Measurements from ENCODE around the gene OR52M1.
"Not testable (repeated sequence)": the region's sequence is repeated elsewhere in the genome, so short reads cannot be mapped to it uniquely, and the experiment has no call there.

The OR52M1 gene, protein sequence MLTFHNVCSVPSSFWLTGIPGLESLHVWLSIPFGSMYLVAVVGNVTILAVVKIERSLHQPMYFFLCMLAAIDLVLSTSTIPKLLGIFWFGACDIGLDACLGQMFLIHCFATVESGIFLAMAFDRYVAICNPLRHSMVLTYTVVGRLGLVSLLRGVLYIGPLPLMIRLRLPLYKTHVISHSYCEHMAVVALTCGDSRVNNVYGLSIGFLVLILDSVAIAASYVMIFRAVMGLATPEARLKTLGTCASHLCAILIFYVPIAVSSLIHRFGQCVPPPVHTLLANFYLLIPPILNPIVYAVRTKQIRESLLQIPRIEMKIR

DNA sequence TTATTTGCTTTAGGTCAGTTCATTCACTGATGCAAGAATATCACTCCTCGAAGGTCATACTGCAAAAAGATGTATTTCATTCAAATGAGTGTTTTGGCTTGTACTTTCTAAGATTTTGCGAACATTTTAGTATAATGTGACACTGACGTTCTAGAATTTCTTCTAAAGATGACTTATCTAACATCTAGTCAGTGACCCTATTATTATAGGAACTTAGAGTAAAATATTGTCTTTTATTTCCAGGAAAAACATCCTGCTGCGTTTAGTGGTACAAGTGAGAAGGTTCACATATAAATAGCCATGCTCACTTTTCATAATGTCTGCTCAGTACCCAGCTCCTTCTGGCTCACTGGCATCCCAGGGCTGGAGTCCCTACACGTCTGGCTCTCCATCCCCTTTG lies at the start of gene OR52M1:
Gene OR52M1, plus strand, starts transcription at position 301 of the 400 bp plus-strand sequence. Its CDS starts 0 bp downstream, at position 301.
- Mint-ChIP-seq H3K27ac (no peak within 1 kb of the TSS), H3K9me3 (no peaks in the 10 kb centered on the region), H3K36me3 (ENCODE audit: low read depth) (no peaks in the 10 kb centered on the region), H3K4me3 (no peak within 1 kb of the TSS), H3K4me1 (ENCODE audit: low read depth) (no peaks in the 10 kb centered on the region), H3K27me3 (peaks cover 22% of the 10 kb centered on the region)

DNA sequence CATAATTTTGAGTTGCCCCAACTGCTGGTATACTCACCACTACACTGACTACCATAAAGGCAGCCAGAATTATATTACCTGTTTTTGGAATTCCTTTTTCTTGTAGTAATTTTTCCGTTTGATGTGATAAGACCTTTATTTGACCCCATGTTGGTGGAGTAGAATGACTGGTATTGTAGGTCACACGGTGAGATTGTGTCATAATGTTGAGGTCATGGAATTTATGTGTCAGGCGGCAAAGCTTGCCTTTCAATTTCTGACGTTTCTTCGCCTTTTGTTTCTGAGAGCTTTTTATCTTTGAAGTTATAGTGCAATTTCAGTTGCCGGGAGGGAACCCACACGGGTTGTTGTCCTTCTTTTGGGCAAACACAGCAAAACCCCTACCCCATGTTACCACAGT lies 49.5 kb upstream of the OR52M1 start:
- Mint-ChIP-seq H3K4me3 (no peak overlapping the region), H3K27me3 (peaks cover 26% of the 10 kb centered on the region), H3K9me3 (peaks cover 7% of the 10 kb centered on the region), H3K4me1 (ENCODE audit: low read depth) (peaks cover 4% of the 10 kb centered on the region), H3K27ac (no peak overlapping the region), H3K36me3 (ENCODE audit: low read depth) (no peaks in the 10 kb centered on the region)

DNA sequence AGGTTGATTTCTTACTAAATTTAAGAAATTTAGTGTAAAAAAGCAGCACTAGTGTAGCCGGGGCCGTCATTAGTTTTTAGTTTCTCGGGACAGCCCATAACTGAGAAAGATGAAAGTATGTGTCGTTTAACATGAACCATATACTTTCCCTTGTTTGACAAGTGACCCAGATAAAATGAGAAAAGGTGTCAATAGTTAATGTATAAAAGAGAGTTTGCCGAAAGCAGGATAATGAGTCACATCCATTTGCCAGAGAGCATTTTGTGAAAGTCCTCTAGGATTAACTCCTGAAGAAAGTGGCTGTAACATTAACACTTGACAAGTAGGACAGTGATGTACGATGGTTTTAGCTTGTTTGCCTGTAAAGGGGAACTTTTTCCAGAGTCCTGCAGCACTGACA lies 49.0 kb upstream of the OR52M1 start:
- Mint-ChIP-seq H3K27me3 (peaks cover 26% of the 10 kb centered on the region), H3K4me3 (no peak overlapping the region), H3K36me3 (ENCODE audit: low read depth) (no peaks in the 10 kb centered on the region), H3K4me1 (ENCODE audit: low read depth) (peaks cover 4% of the 10 kb centered on the region), H3K27ac (no peak overlapping the region), H3K9me3 (peaks cover 7% of the 10 kb centered on the region)

DNA sequence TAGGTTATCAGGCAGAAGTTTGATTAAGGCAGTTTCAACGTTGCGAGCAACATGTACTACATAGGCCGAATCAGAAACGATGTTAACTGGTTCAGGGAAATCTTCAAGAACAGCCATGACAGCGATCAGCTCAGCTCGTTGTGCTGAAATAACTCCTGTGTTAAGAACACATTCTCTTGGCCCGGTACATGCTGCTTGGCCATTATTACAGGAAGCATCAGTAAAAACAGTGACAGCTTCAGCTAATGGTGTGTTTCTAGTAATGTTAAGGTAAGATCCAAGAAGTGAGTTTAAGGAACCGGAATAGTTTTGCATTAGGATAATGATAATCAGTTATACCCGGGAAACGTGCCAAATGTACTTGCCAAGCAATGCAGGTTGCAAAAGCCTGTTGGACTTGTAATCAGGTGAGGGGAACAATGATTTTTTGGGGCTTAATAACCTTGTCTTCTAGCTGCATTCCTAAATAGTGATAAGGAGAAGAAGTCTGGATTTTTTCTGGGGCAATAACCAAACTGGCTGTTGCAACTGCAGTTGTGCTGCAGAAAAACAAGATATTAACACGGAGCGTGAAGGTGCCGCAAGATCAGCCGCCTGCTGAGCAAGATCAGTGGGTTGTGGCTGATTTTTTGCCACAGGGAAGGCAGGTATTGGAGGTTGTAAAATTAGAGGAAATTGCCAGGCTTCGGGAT lies 48.3 kb upstream of the OR52M1 start:
- no peaks in the 10 kb centered on the region for H3K36me3 Mint-ChIP-seq (ENCODE audit: low read depth)
- peaks cover 4% of the 10 kb centered on the region for H3K4me1 Mint-ChIP-seq (ENCODE audit: low read depth)
- no peak overlapping the region for H3K4me3 Mint-ChIP-seq
- H3K27ac Mint-ChIP-seq = no peak overlapping the region
- peaks cover 26% of the 10 kb centered on the region for H3K27me3 Mint-ChIP-seq
- H3K9me3 Mint-ChIP-seq = peaks cover under 1% of the 10 kb centered on the region

DNA sequence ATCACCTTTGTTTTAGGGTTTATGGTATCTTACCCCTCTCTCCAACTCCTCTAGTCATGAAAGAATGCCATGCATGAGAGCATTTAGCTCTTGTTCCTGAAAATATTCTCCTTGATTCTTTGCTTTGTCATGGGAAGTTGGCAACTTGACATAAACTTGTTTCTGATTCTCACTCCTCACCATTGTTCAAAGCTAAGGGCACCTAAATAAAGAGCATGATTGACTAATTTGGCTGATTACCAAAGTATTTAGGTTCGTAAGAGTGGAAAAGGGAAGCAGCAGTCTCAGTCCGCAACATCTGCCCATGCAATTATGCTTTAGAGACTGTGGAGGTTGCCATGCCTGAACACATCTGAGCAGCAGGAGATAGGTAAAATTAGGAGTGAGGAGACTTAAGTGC lies 36.1 kb upstream of the OR52M1 start:
- Mint-ChIP-seq H3K9me3 (no peaks in the 10 kb centered on the region), H3K4me1 (ENCODE audit: low read depth) (no peaks in the 10 kb centered on the region), H3K4me3 (no peak overlapping the region), H3K36me3 (ENCODE audit: low read depth) (no peaks in the 10 kb centered on the region), H3K27me3 (no peaks in the 10 kb centered on the region), H3K27ac (no peak overlapping the region)

DNA sequence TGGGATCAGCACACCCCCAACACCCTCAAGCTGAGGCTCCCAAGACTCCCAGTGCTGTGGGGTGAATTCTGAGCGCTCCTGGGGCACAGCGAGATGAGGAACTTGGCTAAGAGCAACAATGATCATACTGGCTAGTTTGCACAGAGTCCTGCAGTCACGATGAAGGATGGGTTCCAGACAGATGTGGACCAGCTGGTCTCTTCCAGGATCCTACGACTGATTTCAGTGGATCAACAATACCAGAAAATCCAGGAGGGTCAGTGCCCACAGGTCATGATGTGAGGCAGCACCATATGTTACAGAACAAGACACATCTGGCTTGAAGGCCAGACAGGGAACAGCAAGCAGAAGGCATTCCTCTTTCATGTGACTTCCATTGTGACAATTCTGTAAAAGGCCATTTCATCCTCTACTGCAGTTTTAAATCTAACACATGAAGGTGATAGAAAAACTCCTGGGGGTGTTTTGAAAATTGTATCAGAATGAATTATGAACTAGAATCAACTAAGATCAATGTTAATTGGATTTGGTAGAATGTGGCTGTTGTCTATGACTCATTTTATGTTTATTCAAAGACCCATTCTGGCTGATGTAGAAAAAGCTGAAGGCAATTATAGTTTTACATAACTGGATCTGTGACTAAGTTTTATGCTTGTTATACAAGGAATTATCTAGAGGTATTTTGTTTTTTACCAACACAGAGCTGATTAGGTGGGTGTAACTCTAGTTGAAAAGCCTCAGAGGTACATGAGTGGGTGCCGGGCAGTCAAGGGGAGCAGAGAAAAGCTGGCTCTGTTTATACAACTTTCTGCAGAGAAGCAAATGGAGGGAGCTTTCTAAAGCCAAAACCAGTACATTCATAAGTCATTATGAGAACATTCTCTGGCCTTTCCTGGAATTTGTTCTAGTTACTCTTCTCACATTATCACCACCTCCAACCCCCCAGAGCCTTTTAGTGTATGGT lies 33.4 kb upstream of the OR52M1 start:
- H3K27me3 Mint-ChIP-seq = no peaks in the 10 kb centered on the region
- no peaks in the 10 kb centered on the region for H3K36me3 Mint-ChIP-seq (ENCODE audit: low read depth)
- H3K4me1 Mint-ChIP-seq (ENCODE audit: low read depth) = no peaks in the 10 kb centered on the region
- H3K27ac Mint-ChIP-seq = no peak overlapping the region
- H3K9me3 Mint-ChIP-seq = no peaks in the 10 kb centered on the region
- no peak overlapping the region for H3K4me3 Mint-ChIP-seq

DNA sequence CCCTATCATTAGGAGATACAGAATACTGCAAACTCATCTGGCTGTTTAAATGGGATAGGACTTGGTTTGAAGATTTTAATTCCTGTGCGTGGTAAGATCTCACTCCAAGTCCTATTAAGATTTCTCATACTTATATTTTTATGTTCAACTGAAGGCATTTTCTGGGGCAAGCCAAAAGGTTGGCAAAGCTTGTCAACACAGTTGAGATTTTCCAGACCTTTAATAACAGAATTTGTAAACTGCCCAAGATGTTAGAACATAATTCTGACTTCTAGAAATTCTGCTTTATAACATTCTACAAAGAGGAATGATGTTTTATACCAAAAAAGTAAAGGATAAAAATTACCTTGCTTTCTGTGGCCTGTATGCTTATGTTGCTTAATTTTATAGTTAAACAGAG lies 30.8 kb upstream of the OR52M1 start:
- Mint-ChIP-seq H3K36me3 (ENCODE audit: low read depth) (no peaks in the 10 kb centered on the region), H3K27ac (no peak overlapping the region), H3K9me3 (no peaks in the 10 kb centered on the region), H3K27me3 (no peaks in the 10 kb centered on the region), H3K4me3 (no peak overlapping the region), H3K4me1 (ENCODE audit: low read depth) (no peaks in the 10 kb centered on the region)

DNA sequence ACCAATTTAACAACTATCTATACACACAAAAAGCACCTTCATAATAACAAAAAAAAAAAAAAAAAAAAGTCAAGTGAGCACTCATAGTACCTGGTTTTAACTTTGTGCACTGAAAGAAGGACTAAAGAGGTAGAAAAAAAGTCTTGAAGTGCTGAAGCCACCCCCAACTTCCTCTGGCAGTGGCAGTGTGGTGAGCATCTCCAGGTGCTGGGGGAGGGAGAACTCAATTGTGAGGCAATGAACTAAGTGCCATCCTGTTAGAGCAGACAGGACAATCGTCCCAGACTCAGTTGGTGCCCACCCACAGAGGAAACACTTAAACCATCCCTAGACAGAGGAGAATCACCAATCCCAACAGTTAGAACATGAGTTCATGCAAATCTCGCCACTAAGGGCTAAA lies 22.7 kb upstream of the OR52M1 start:
- Mint-ChIP-seq H3K36me3 (ENCODE audit: low read depth) (no peaks in the 10 kb centered on the region), H3K4me3 (no peak overlapping the region)

DNA sequence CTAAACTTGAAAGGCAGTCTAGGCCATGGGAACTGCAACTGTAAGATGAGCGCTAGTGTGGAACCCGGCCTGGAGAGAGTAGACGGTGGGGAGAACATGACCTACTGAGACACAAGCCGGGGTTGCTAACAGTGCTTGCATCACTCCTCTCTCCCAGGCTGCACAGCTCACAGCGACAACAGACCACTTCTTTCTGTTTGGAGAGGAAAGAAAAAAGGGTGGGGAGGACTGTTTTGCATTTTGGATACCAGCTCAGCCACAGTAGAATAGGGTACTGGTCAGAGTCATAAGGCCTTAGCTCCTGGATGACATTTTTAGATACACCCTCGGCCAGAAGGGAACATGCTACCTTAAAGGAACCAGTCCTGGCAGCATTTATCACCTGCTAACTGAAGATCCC lies 22.2 kb upstream of the OR52M1 start:
- H3K4me1 Mint-ChIP-seq (ENCODE audit: low read depth) = no peaks in the 10 kb centered on the region
- H3K27ac Mint-ChIP-seq = no peak overlapping the region
- no peaks in the 10 kb centered on the region for H3K9me3 Mint-ChIP-seq
- no peak overlapping the region for H3K4me3 Mint-ChIP-seq
- H3K36me3 Mint-ChIP-seq (ENCODE audit: low read depth) = no peaks in the 10 kb centered on the region
- H3K27me3 Mint-ChIP-seq = peaks cover 23% of the 10 kb centered on the region

More for the DNA sequence above, 22.7 kb upstream of the OR52M1 start:
- H3K27me3 Mint-ChIP-seq = peaks cover 21% of the 10 kb centered on the region
- no peaks in the 10 kb centered on the region for H3K4me1 Mint-ChIP-seq (ENCODE audit: low read depth)
- no peaks in the 10 kb centered on the region for H3K9me3 Mint-ChIP-seq
- no peak overlapping the region for H3K27ac Mint-ChIP-seq

DNA sequence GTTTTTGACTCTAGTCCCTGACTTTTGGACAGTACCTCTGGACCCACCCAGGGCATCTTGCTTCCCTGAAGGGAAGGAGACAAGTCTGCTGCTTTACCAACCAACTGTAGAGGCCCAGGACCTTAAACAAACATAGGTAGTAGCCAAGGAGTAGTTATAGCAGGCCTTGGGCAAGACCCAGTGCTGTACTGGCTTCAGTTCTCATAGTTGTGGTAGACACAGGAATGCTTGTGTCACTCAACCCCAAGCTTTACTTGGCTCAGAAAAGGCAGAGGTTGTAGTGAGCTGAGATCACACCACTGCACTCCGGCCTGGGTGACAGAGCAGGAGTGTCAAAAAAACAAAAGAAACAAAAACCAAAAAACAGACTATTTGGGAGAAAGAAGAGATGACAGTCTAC lies 21.3 kb upstream of the OR52M1 start:
- Mint-ChIP-seq H3K4me3 (no peak overlapping the region), H3K36me3 (ENCODE audit: low read depth) (no peaks in the 10 kb centered on the region), H3K4me1 (ENCODE audit: low read depth) (no peaks in the 10 kb centered on the region), H3K27ac (no peak overlapping the region), H3K9me3 (no peaks in the 10 kb centered on the region), H3K27me3 (peaks cover 23% of the 10 kb centered on the region)

DNA sequence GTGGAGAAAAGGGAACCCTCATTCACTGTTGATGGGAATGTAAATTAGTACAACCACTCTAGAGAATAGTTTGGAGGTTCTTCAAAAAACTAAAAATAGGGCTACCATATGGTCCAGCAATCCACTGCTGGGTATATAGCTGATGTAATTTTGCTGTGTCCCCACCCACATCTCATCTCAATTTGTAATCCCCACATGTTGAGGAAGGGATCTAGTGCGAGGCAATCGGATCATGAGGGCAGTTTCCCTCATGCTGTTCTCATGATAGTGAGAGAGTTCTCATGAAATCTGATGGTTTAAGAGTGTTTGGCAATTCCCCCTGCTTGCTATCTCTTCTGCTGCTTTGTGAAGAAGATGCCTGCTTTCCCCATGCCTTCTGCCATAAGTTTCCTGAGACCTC lies 17.1 kb upstream of the OR52M1 start:
- Mint-ChIP-seq H3K9me3 (no peaks in the 10 kb centered on the region), H3K27ac (no peak overlapping the region), H3K4me3 (no peak overlapping the region), H3K36me3 (ENCODE audit: low read depth) (no peaks in the 10 kb centered on the region), H3K27me3 (peaks cover 30% of the 10 kb centered on the region), H3K4me1 (ENCODE audit: low read depth) (no peaks in the 10 kb centered on the region)

DNA sequence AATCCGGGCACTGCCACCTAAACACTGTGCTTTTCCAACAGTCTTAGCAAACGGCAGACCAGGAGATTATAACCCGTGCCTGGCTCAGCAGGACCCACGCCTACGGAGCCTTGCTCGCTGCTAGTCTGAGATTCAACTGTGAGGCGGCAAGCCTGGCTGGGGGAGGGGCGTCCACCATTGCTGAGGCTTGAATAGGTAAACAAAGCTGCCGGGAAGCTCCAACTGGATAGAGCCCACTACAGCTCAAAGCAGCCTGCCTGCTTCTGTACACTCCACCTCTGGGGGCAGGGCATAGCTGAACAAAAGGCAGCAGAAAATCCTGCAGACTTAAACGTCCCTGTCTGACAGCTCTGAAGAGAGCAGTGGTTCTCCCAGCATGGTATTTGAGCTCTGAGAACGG lies 13.3 kb upstream of the OR52M1 start:
- not testable (repeated sequence) for H3K4me1 Mint-ChIP-seq (ENCODE audit: low read depth); H3K4me3 Mint-ChIP-seq; H3K27ac Mint-ChIP-seq; H3K9me3 Mint-ChIP-seq; H3K36me3 Mint-ChIP-seq (ENCODE audit: low read depth)
- H3K27me3 Mint-ChIP-seq = peaks cover 17% of the 10 kb centered on the region

DNA sequence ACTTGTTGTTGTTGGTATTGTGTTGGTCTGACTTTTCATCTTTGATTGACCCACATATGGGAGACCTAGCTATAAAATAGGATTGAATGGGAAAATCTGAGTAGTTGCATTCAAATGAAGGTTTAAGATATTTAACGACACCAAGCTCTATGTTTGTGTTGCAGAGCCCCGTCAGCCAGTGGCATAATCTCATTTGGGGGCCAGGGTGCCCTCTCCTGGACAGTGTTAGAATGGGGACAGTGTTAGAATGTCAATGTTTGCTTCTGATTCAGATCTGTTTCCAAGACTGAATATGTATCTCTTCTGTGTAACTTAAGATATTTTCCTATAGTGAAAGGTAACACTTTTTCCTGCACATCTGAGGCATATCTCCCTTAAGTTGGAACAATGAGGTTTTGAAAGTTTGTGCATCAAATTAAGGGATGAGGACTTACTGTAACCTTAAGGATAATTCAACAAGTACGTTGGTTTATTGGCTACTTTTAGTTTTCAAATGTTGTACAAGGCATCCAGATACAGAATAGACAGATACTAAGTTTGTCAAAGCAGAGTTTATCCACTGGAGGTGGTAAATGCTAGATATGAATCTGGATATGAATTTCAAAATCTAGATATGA lies 5.3 kb upstream of the OR52M1 start:
- Mint-ChIP-seq H3K4me1 (ENCODE audit: low read depth) (no peaks in the 10 kb centered on the region), H3K27me3 (peaks cover 15% of the 10 kb centered on the region), H3K27ac (no peak overlapping the region), H3K4me3 (no peak overlapping the region), H3K36me3 (ENCODE audit: low read depth) (no peaks in the 10 kb centered on the region), H3K9me3 (no peaks in the 10 kb centered on the region)

DNA sequence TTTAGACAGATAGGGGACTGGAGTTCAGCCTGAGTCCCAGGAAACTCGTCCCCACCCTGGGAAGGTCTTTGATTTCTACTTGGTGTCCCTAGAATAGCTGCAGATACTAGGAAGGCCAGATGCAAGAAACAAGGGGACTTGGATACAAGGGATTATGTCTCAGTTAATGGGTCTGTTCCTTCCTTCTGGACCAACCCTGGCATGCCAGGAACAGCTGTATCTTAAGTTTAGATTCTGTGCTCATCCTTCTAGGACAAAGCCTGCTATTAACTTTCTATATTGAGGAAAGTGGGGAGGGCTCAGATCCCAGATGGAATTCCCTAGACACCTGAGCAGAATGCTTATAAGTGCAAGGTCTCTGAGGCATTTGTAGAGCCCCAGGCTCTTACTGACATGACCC lies 3.9 kb upstream of the OR52M1 start:
- H3K27me3 Mint-ChIP-seq = peaks cover 15% of the 10 kb centered on the region
- H3K4me3 Mint-ChIP-seq = no peak overlapping the region
- no peak overlapping the region for H3K27ac Mint-ChIP-seq
- no peaks in the 10 kb centered on the region for H3K36me3 Mint-ChIP-seq (ENCODE audit: low read depth)
- no peaks in the 10 kb centered on the region for H3K9me3 Mint-ChIP-seq
- no peaks in the 10 kb centered on the region for H3K4me1 Mint-ChIP-seq (ENCODE audit: low read depth)

DNA sequence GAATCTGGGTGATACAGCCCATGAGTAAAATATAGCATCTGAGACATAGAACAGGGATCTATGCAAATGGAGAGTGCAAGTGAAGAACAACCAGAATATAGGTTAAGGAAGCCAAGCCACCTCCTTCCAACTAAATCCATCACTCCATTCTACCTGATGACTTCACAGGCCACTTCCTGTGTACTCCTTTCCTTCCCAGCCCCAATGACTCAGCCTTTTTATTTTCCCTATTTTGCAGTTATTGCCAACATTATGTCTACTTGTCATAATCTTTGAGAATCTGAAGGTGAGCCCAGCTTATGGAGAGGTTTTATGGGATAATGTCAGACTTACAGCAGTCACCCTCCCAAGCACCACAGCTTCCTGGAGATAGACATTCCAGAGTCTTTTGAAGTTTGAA lies 1.4 kb upstream of the OR52M1 start:
- Mint-ChIP-seq H3K27me3 (peaks cover 20% of the 10 kb centered on the region), H3K27ac (no peak overlapping the region), H3K9me3 (no peaks in the 10 kb centered on the region), H3K4me1 (ENCODE audit: low read depth) (no peaks in the 10 kb centered on the region), H3K4me3 (no peak overlapping the region), H3K36me3 (ENCODE audit: low read depth) (no peaks in the 10 kb centered on the region)
